T-helper 1 cell treated with Interleukin-12 subunit alpha and Interleukin-12 subunit beta and Interleukin-4 antibody, amounts not matched to agents 30 μg/mL and 1 μg/mL, for 36 hours (primary cell): ENCODE results near the gene ITGB4.

Experiments
- H3K27ac Mint-ChIP-seq: one replicate; pipeline ENCODE4 v1.8.0; 2021; ENCODE audit warnings: mild to moderate bottlenecking, mixed read lengths
- H3K27me3 Mint-ChIP-seq: one replicate; pipeline ENCODE4 v1.8.0; 2021; ENCODE audit warnings: low read depth, mixed read lengths
- H3K36me3 Mint-ChIP-seq: one replicate; pipeline ENCODE4 v1.8.0; 2021; ENCODE audit warnings: low read depth, mixed read lengths
- H3K4me1 Mint-ChIP-seq: one replicate; pipeline ENCODE4 v1.8.0; 2021; ENCODE audit warnings: low read depth, mixed read lengths
- H3K4me3 Mint-ChIP-seq: one replicate; pipeline ENCODE4 v1.8.0; 2021; ENCODE audit warnings: mild to moderate bottlenecking, moderate library complexity, mixed read lengths
- H3K9me3 Mint-ChIP-seq: one replicate; pipeline ENCODE4 v1.8.0; 2021; ENCODE audit warnings: mixed read lengths

Gene ITGB4

GRCh38 chr17:75720656-75721462 is at the start of gene ITGB4:
TSS of gene ITGB4 (plus strand) at chr17:75721459. CDS start at chr17:75724704, 3,245 bp downstream.
- Mint-ChIP-seq H3K9me3 (no peaks in the 10 kb centered on the region), H3K4me3 (peak within 1 kb of the TSS; percentile 81), H3K27ac (peak within 1 kb of the TSS; percentile 68), H3K27me3 (peaks cover 31% of the 10 kb centered on the region), H3K4me1 (peaks cover 4% of the 10 kb centered on the region), H3K36me3 (no peaks in the 10 kb centered on the region)

- no peak overlapping the region for H3K27ac Mint-ChIP-seq
- H3K4me3 Mint-ChIP-seq: no peak overlapping the region
- peaks cover 10% of the 10 kb centered on the region for H3K4me1 Mint-ChIP-seq
- no peaks in the 10 kb centered on the region for H3K27me3 Mint-ChIP-seq
- H3K9me3 Mint-ChIP-seq: no peaks in the 10 kb centered on the region
- H3K36me3 Mint-ChIP-seq: peaks cover 30% of the 10 kb centered on the region
These were observed 49.2 kb upstream of the ITGB4 start for GRCh38 chr17:75672011-75672410.

- Mint-ChIP-seq H3K9me3 (no peaks in the 10 kb centered on the region), H3K4me3 (no peak overlapping the region), H3K36me3 (peaks cover 28% of the 10 kb centered on the region), H3K27ac (peak overlapping the region; percentile 17), H3K27me3 (no peaks in the 10 kb centered on the region), H3K4me1 (peaks cover 6% of the 10 kb centered on the region)
These were observed 47.8 kb upstream of the ITGB4 start for GRCh38 chr17:75673487-75673886.

DNA sequence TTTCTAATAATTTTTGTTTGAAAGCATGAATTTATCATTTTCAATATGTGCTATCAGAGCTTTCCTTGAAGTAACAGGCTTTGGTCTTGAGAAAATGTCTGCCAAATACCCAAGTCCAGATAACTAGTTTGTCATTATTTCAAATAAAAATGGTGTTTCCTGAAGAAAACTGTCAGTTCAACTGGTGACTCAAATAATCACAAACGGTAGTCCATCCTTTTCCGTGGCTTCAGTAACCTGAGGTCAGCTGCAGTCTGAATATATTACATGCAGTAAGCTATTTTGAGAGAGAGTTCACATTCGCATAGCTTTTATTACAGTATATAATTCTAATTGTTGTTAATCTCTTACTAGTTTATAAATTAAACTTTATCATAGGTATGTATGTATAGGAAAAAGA is 44.8 kb upstream of the ITGB4 start:
- Mint-ChIP-seq H3K27ac (no peak overlapping the region), H3K4me1 (peaks cover 3% of the 10 kb centered on the region), H3K36me3 (peaks cover 12% of the 10 kb centered on the region), H3K9me3 (no peaks in the 10 kb centered on the region), H3K4me3 (no peak overlapping the region), H3K27me3 (no peaks in the 10 kb centered on the region)

DNA sequence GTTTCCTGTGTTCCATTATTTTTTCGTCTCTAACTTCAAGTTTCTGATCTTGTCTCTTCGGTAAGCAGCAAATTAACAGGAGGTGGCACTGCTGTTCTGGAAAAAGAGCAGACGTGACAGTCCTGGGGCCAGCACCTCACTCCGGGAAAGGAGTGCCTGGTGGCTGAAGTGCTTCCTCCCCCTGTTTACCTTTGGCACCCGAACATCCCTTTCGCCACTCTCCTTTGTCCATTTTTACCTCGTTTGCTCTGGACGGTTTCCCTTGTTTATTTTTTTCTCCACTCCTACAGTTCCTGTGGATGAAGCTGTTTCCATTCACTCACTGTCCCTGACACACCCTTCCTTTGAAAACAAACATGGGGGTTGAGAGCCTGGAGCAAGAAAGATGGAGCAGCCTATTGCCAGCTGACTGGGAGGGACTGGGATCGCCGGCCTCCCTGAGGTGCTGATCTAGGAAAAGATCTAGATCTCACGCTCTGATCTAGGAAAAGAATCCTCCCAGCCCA is 41.5 kb upstream of the ITGB4 start:
- no peaks in the 10 kb centered on the region for H3K27me3 Mint-ChIP-seq
- peaks cover 3% of the 10 kb centered on the region for H3K4me1 Mint-ChIP-seq
- no peak overlapping the region for H3K27ac Mint-ChIP-seq
- no peaks in the 10 kb centered on the region for H3K9me3 Mint-ChIP-seq
- no peak overlapping the region for H3K4me3 Mint-ChIP-seq
- H3K36me3 Mint-ChIP-seq: peaks cover 5% of the 10 kb centered on the region

GRCh38 chr17:75680431-75680830 is 40.8 kb upstream of the ITGB4 start:
- H3K36me3 Mint-ChIP-seq: peaks cover 5% of the 10 kb centered on the region
- H3K4me1 Mint-ChIP-seq: peaks cover 4% of the 10 kb centered on the region
- no peak overlapping the region for H3K27ac Mint-ChIP-seq
- H3K4me3 Mint-ChIP-seq: no peak overlapping the region
- H3K9me3 Mint-ChIP-seq: no peaks in the 10 kb centered on the region
- no peaks in the 10 kb centered on the region for H3K27me3 Mint-ChIP-seq

DNA sequence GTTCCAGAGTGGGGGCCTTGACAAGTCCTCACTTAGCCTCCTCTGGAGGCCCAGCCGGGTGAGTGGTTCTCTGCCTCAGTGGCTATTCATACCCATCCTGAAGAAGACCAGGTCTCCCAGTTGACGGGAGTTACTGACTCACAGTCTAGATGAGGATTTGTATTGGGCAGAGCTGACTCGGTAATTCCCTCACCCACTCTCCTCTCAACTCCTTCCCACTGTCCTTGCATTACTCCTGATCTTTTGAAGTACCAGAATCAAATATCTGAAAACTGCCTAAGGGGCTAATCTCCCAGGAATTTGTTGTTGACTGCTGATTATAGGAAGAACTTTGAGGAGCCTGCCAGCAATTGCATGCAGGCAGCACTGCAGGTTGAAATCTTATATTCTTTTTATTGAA is 40.0 kb upstream of the ITGB4 start:
- peaks cover 3% of the 10 kb centered on the region for H3K36me3 Mint-ChIP-seq
- H3K4me1 Mint-ChIP-seq: peaks cover 8% of the 10 kb centered on the region
- H3K27ac Mint-ChIP-seq: no peak overlapping the region

DNA sequence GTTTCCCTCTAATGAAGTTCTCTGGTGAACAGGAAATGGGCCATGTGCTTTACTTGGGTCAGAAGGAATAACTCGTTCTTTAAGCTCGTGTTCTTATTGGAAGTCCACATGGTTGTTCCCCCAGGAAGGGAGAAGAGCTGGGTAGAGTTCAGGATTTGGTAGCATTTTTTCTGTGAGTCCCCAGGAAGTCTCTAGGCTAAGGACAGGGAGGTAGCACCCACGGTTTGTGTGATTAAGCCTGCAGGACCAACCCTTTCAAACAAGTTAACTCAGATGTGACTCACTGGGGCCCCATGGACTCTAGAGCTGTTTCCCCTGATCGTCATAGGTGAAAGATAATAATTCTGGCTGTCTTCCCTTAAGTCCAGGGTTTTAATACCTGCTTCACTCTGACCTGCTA is 37.7 kb upstream of the ITGB4 start:
- peaks cover 20% of the 10 kb centered on the region for H3K4me1 Mint-ChIP-seq

More for the DNA sequence above, 40.0 kb upstream of the ITGB4 start:
- no peaks in the 10 kb centered on the region for H3K9me3 Mint-ChIP-seq
- no peak overlapping the region for H3K4me3 Mint-ChIP-seq
- no peaks in the 10 kb centered on the region for H3K27me3 Mint-ChIP-seq

GRCh38 chr17:75684249-75684648 is 37.0 kb upstream of the ITGB4 start:
- H3K27me3 Mint-ChIP-seq: no peaks in the 10 kb centered on the region
- H3K9me3 Mint-ChIP-seq: no peaks in the 10 kb centered on the region
- no peak overlapping the region for H3K27ac Mint-ChIP-seq
- H3K36me3 Mint-ChIP-seq: peaks cover 9% of the 10 kb centered on the region
- peaks cover 25% of the 10 kb centered on the region for H3K4me1 Mint-ChIP-seq
- no peak overlapping the region for H3K4me3 Mint-ChIP-seq

More for the DNA sequence above, 37.7 kb upstream of the ITGB4 start:
- H3K4me3 Mint-ChIP-seq: no peak overlapping the region
- no peaks in the 10 kb centered on the region for H3K9me3 Mint-ChIP-seq
- no peaks in the 10 kb centered on the region for H3K27me3 Mint-ChIP-seq
- H3K36me3 Mint-ChIP-seq: peaks cover 8% of the 10 kb centered on the region
- H3K27ac Mint-ChIP-seq: no peak overlapping the region

- H3K27ac Mint-ChIP-seq: no peak overlapping the region
- H3K4me1 Mint-ChIP-seq: peaks cover 32% of the 10 kb centered on the region
- no peak overlapping the region for H3K4me3 Mint-ChIP-seq
- H3K9me3 Mint-ChIP-seq: no peaks in the 10 kb centered on the region
- peaks cover 11% of the 10 kb centered on the region for H3K36me3 Mint-ChIP-seq
- H3K27me3 Mint-ChIP-seq: no peaks in the 10 kb centered on the region
These were observed 36.3 kb upstream of the ITGB4 start for GRCh38 chr17:75684924-75685323.

GRCh38 chr17:75685499-75685898 is 35.8 kb upstream of the ITGB4 start:
- Mint-ChIP-seq H3K4me1 (peaks cover 35% of the 10 kb centered on the region), H3K36me3 (peaks cover 11% of the 10 kb centered on the region), H3K4me3 (no peak overlapping the region), H3K27ac (no peak overlapping the region), H3K27me3 (no peaks in the 10 kb centered on the region), H3K9me3 (no peaks in the 10 kb centered on the region)

- Mint-ChIP-seq H3K36me3 (peaks cover 15% of the 10 kb centered on the region), H3K27ac (peak overlapping the region; percentile 85), H3K9me3 (no peaks in the 10 kb centered on the region), H3K27me3 (no peaks in the 10 kb centered on the region), H3K4me3 (peak overlapping the region; percentile 66), H3K4me1 (peaks cover 54% of the 10 kb centered on the region)
These were observed 32.9 kb upstream of the ITGB4 start for GRCh38 chr17:75688209-75688825.

DNA sequence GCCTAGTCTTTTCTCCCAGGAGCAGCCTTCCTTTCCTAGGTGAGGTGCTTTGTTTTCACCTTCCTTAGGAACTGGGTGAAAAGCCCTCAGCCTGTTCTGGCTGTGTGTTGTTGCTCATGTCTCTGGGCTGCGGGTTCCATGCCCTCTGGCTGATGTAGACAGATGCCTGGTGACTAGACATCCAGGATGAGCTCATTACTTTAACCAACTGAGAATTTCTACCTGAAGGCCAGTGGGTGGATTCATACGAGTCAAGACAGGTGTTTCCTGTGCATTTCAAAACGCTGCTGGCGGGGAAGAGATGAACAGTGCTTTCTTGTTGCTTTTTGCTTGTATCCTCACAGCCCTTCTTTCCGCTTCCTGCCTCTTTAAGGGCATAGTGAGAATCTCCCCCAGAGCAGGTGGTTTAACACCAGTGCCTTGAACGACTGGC is 31.8 kb upstream of the ITGB4 start:
- H3K36me3 Mint-ChIP-seq: peaks cover 15% of the 10 kb centered on the region
- peaks cover 54% of the 10 kb centered on the region for H3K4me1 Mint-ChIP-seq
- peak overlapping the region; percentile 66 for H3K4me3 Mint-ChIP-seq
- H3K27ac Mint-ChIP-seq: peak overlapping the region; percentile 85
- no peaks in the 10 kb centered on the region for H3K9me3 Mint-ChIP-seq
- no peaks in the 10 kb centered on the region for H3K27me3 Mint-ChIP-seq

- H3K9me3 Mint-ChIP-seq: no peaks in the 10 kb centered on the region
These were observed 29.9 kb upstream of the ITGB4 start for GRCh38 chr17:75691371-75691791.

More at GRCh38 chr17:75691371-75691791, 29.9 kb upstream of the ITGB4 start:
- Mint-ChIP-seq H3K4me1 (peaks cover 45% of the 10 kb centered on the region), H3K27ac (peak overlapping the region; percentile 62), H3K36me3 (peaks cover 13% of the 10 kb centered on the region), H3K4me3 (no peak overlapping the region), H3K27me3 (no peaks in the 10 kb centered on the region)
